ENCODE results near the gene APOC3. TPM values are rescaled to one million over a fixed set of nuclear protein-coding genes. Genes with fewer than 3 reads are reported as not detected.
"Not testable (repeated sequence)": the region's sequence is repeated elsewhere in the genome, so short reads cannot be mapped to it uniquely, and the experiment has no call there.

The APOC3 gene
- polyA plus RNA-seq, 4 donors, result 3.7 to 11.1 (median 8.4) TPM

- DNase-seq (ENCODE audit: low read depth in 4 of 4, low spot score in 3 of 4), result no peak
Measured at GRCh38 chr11:116828632-116829524, 829 bp upstream of the APOC3 start.

- DNase-seq (ENCODE audit: low read depth in 4 of 4, low spot score in 3 of 4), result no peak
Measured at GRCh38 chr11:116830184-116830912, 641 bp downstream of the APOC3 start.

DNA sequence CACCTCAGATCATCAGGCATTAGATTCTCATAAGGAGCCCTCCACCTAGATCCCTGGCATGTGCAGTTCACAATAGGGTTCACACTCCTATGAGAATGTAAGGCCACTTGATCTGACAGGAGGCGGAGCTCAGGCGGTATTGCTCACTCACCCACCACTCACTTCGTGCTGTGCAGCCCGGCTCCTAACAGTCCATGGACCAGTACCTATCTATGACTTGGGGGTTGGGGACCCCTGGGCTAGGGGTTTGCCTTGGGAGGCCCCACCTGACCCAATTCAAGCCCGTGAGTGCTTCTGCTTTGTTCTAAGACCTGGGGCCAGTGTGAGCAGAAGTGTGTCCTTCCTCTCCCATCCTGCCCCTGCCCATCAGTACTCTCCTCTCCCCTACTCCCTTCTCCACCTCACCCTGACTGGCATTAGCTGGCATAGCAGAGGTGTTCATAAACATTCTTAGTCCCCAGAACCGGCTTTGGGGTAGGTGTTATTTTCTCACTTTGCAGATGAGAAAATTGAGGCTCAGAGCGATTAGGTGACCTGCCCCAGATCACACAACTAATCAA, 2.2 kb downstream of the APOC3 start:
- DNase-seq (ENCODE audit: low read depth in 4 of 4, low spot score in 3 of 4), result no peak

DNA sequence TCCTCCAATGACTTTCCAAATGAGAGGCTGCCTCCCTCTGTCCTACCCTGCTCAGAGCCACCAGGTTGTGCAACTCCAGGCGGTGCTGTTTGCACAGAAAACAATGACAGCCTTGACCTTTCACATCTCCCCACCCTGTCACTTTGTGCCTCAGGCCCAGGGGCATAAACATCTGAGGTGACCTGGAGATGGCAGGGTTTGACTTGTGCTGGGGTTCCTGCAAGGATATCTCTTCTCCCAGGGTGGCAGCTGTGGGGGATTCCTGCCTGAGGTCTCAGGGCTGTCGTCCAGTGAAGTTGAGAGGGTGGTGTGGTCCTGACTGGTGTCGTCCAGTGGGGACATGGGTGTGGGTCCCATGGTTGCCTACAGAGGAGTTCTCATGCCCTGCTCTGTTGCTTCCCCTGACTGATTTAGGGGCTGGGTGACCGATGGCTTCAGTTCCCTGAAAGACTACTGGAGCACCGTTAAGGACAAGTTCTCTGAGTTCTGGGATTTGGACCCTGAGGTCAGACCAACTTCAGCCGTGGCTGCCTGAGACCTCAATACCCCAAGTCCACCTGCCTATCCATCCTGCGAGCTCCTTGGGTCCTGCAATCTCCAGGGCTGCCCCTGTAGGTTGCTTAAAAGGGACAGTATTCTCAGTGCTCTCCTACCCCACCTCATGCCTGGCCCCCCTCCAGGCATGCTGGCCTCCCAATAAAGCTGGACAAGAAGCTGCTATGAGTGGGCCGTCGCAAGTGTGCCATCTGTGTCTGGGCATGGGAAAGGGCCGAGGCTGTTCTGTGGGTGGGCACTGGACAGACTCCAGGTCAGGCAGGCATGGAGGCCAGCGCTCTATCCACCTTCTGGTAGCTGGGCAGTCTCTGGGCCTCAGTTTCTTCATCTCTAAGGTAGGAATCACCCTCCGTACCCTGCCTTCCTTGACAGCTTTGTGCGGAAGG, 2.9 kb downstream of the APOC3 start:
- DNase-seq (ENCODE audit: low read depth in 4 of 4, low spot score in 3 of 4), result no peak

GRCh38 chr11:116833491-116833815, 3.7 kb downstream of the APOC3 start:
- DNase-seq (ENCODE audit: low read depth in 4 of 4, low spot score in 3 of 4), result no peak

GRCh38 chr11:116833816-116834534, 4.3 kb downstream of the APOC3 start:
- DNase-seq (ENCODE audit: low read depth in 4 of 4, low spot score in 3 of 4), result no peak

DNA sequence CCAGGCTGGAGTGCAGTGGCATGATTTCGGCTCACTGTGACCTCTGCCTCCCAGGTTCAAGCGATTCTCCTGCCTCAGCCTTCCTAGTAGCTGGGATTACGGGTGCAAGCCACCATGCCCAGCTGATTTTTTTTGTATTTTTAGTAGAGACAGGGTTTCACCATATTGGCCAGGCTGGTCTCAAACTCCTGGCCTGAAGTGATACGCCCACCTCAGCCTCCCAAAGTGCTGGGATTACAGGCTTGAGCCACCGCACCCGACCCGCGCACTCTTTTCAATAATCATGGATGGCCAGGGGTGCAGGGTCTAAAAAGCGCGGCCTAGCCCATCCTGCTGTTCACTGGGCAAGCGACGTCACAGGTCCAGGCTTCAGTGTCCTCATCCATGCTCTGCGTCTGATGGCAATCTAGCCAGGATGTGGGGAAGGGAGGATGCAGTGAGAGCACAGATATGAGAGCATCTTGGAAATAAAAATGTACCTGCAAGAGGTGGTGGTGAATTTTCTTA, 4.9 kb downstream of the APOC3 start:
- not testable (repeated sequence) for DNase-seq (ENCODE audit: low read depth in 4 of 4, low spot score in 3 of 4)

GRCh38 chr11:116835042-116835772, 5.5 kb downstream of the APOC3 start:
- peak in 2 of 4 donors; percentile 23 for DNase-seq (ENCODE audit: low read depth in 4 of 4, low spot score in 3 of 4)

DNA sequence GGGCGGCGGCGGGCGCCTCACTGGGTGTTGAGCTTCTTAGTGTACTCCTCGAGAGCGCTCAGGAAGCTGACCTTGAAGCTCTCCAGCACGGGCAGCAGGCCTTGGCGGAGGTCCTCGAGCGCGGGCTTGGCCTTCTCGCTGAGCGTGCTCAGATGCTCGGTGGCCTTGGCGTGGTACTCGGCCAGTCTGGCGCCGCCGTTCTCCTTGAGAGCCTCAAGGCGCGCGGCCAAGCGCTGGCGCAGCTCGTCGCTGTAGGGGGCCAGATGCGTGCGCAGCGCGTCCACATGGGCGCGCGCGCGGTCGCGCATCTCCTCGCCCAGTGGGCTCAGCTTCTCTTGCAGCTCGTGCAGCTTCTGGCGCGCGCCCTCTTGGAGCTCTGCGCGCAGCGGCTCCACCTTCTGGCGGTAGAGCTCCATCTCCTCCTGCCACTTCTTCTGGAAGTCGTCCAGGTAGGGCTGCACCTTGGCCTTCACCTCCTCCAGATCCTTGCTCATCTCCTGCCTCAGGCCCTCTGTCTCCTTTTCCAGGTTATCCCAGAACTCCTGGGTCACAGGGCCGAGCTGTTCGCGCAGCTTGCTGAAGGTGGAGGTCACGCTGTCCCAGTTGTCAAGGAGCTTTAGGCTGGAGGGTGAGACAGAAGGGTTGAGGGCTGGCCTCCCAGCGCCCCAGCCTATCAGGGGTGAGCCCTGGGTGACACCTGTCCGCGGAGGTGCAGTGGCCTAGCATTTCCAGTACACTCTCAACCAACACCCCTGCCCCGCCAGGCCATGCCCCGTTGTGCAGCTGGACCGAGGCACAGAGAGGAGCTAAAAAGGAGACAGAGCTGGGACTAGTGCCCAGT, 6.3 kb downstream of the APOC3 start:
- peak; percentile 84 to 90 (median 86) for DNase-seq (ENCODE audit: low read depth in 4 of 4, low spot score in 3 of 4)

GRCh38 chr11:116836632-116836991, 6.9 kb downstream of the APOC3 start:
- DNase-seq (ENCODE audit: low read depth in 4 of 4, low spot score in 3 of 4), result no peak

- no peak for DNase-seq (ENCODE audit: low read depth in 4 of 4, low spot score in 3 of 4)
Measured at GRCh38 chr11:116837231-116838091, 7.8 kb downstream of the APOC3 start, which contains the start of gene APOA1. APOA1 (minus strand) TSS chr11:116837622; CDS start chr11:116837387, 235 bp downstream.

- DNase-seq (ENCODE audit: low read depth in 4 of 4, low spot score in 3 of 4), result no peak
Measured at GRCh38 chr11:116838321-116839084, 8.8 kb downstream of the APOC3 start.

- DNase-seq (ENCODE audit: low read depth in 4 of 4, low spot score in 3 of 4), result no peak
Measured at GRCh38 chr11:116840224-116840745, 10.6 kb downstream of the APOC3 start.

- DNase-seq (ENCODE audit: low read depth in 4 of 4, low spot score in 3 of 4), result no peak
Measured at GRCh38 chr11:116840746-116841296, 11.1 kb downstream of the APOC3 start.

GRCh38 chr11:116842117-116842516, 12.4 kb downstream of the APOC3 start:
- DNase-seq (ENCODE audit: low read depth in 4 of 4, low spot score in 3 of 4), result no peak

GRCh38 chr11:116842909-116843308, 13.2 kb downstream of the APOC3 start:
- DNase-seq (ENCODE audit: low read depth in 4 of 4, low spot score in 3 of 4), result no peak

All from right renal pelvis (tissue), 4 donors.